Hepatocyte (in vitro differentiated cells): ENCODE data around the gene LAMA3. TPM values are rescaled to one million over a fixed set of nuclear protein-coding genes. Genes with fewer than 3 reads are reported as not detected.
A peak's percentile ranks its signal among the peaks of the same experiment; 100 is the strongest.

Source experiments
- DNase-seq: peaks from one replicate; pipeline ENCODE4 v3.0.0-alpha.2; 2016; ENCODE audit warnings: low spot score
- H2AFZ ChIP-seq: fragments of 200-600 bp; sonication (generic); 2 replicates; pipeline ENCODE4 v1.6.0; 2016; ENCODE audit warnings: antibody characterized with exemption, mild to moderate bottlenecking
- H3K27ac ChIP-seq: fragments of 200-600 bp; sonication (generic); 2 replicates; pipeline ENCODE4 v1.5.1; 2016; ENCODE audit warnings: mild to moderate bottlenecking
- H3K27me3 ChIP-seq: fragments of 200-600 bp; sonication (generic); 2 replicates; pipeline ENCODE4 v1.6.1; 2016
- H3K36me3 ChIP-seq: fragments of 200-600 bp; sonication (generic); replicated peaks from 2 replicates; pipeline ENCODE4 v1.5.1; 2016; ENCODE audit warnings: low read depth; ENCODE audit not compliant: insufficient read depth
- H3K4me1 ChIP-seq: fragments of 200-600 bp; sonication (generic); 2 replicates; pipeline ENCODE4 v1.5.1; 2016; ENCODE audit warnings: mild to moderate bottlenecking, moderate library complexity; ENCODE audit not compliant: insufficient read depth
- H3K4me2 ChIP-seq: fragments of 200-600 bp; sonication (generic); 2 replicates; pipeline ENCODE4 v1.6.0; 2016
- H3K4me3 ChIP-seq: fragments of 200-600 bp; sonication (generic); 2 replicates; pipeline ENCODE4 v1.5.1; 2016; ENCODE audit warnings: mild to moderate bottlenecking
- H3K79me2 ChIP-seq: fragments of 200-600 bp; sonication (generic); 2 replicates; pipeline ENCODE4 v1.6.0; 2017; ENCODE audit warnings: mild to moderate bottlenecking
- H3K9me2 ChIP-seq: fragments of 200-600 bp; sonication (generic); replicated peaks from 2 replicates; pipeline ENCODE4 v1.6.0; 2017; ENCODE audit warnings: mild to moderate bottlenecking; ENCODE audit not compliant: insufficient read depth
- H3K9me3 ChIP-seq: fragments of 200-600 bp; sonication (generic); 2 replicates; pipeline ENCODE4 v1.5.1; 2016; ENCODE audit warnings: low read depth, mild to moderate bottlenecking
- H4K20me1 ChIP-seq: fragments of 200-600 bp; sonication (generic); 2 replicates; pipeline ENCODE4 v1.6.0; 2016; ENCODE audit warnings: mild to moderate bottlenecking; ENCODE audit not compliant: insufficient read depth, poor library complexity, severe bottlenecking
- EZH2 ChIP-seq: fragments of 200-600 bp; sonication (generic); IDR thresholded peaks from 2 replicates; pipeline ENCODE4 v1.6.1; 2016; ENCODE audit warnings: antibody characterized with exemption, mild to moderate bottlenecking, borderline replicate concordance
- EZH2phosphoT487 ChIP-seq: fragments of 200-600 bp; sonication (generic); IDR thresholded peaks from one replicate; pipeline ENCODE4 v1.6.1; 2018; ENCODE audit warnings: antibody characterized with exemption, mild to moderate bottlenecking, low read depth, moderate library complexity; ENCODE audit not compliant: unreplicated experiment, severe bottlenecking
- WGBS: methylation state at CpG from one replicate; pipeline ENCODE4 v1.1.6; 2016; ENCODE audit warnings: low lambda C conversion rate; ENCODE audit errors: missing lambda C conversion rate; 5-methylcytosine and 5-hydroxymethylcytosine counted together
- polyA plus RNA-seq: library from polyadenylated mRNA; unstranded; fragments of >200 nt; fragmentation: Nextera tagmentation; extraction: Ambion mirVana; gene quantifications from 2 replicates; pipeline ENCODE4 v1.2.1, GENCODE V29; 2016
- total RNA-seq: library from RNA; depleted of rRNA; stranded (reverse); fragments of >200 nt; gene quantifications from 2 replicates; pipeline ENCODE4 v1.2.3, GENCODE V29; 2014
- TF ChIP-seq, protein P1 (sequence below): fragments of 200-600 bp; sonication (generic); IDR thresholded peaks from 2 replicates; pipeline ENCODE4 v1.5.1; 2016; ENCODE audit warnings: antibody characterized with exemption, mild to moderate bottlenecking; ENCODE audit not compliant: poor library complexity

Gene LAMA3
- total and polyA plus RNA-seq, 2 experiments from 2014 or later = 29.9 to 52.1 TPM

DNA sequence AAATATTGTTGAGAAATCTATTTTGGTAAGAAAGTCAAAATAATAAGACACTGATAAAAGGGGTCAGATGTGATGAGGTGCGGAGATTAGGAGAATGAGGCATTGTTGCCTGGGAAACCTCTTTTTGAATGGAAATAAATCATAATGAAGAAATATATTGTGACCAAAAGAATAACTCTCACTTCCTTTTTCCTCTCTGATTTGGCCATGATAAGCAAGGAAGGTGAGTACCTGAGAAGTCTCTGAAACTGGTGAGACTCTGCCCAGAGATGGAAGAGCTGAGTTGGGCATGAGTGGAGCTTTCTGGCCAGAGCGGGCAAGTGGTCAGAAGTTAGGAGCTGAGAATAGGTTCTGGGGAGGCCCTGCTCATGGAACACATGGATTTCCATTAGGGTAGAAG lies 11.8 kb downstream of the LAMA3 start:
- 68% methylated on average over 2 of the region's 2 CpGs for WGBS
- no peaks in the 10 kb centered on the region for H3K27me3 ChIP-seq
- H3K27ac ChIP-seq = no peak overlapping the region
- no peaks in the 10 kb centered on the region for H4K20me1 ChIP-seq
- peaks cover 3% of the 10 kb centered on the region for H3K79me2 ChIP-seq
- no peak overlapping the region for H2AFZ ChIP-seq
- H3K9me3 ChIP-seq = no peaks in the 10 kb centered on the region
- no peak overlapping the region for H3K4me2 ChIP-seq
- peaks cover 1% of the 10 kb centered on the region for H3K4me1 ChIP-seq
- no peak overlapping the region for H3K4me3 ChIP-seq
- no peaks in the 10 kb centered on the region for H3K36me3 ChIP-seq
- TF ChIP-seq EZH2phosphoT487 = no peak
- TF ChIP-seq, protein P1, sequence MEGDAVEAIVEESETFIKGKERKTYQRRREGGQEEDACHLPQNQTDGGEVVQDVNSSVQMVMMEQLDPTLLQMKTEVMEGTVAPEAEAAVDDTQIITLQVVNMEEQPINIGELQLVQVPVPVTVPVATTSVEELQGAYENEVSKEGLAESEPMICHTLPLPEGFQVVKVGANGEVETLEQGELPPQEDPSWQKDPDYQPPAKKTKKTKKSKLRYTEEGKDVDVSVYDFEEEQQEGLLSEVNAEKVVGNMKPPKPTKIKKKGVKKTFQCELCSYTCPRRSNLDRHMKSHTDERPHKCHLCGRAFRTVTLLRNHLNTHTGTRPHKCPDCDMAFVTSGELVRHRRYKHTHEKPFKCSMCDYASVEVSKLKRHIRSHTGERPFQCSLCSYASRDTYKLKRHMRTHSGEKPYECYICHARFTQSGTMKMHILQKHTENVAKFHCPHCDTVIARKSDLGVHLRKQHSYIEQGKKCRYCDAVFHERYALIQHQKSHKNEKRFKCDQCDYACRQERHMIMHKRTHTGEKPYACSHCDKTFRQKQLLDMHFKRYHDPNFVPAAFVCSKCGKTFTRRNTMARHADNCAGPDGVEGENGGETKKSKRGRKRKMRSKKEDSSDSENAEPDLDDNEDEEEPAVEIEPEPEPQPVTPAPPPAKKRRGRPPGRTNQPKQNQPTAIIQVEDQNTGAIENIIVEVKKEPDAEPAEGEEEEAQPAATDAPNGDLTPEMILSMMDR = no peak
- TF ChIP-seq EZH2 = no peak
- DNase-seq = no peak
- H3K9me2 ChIP-seq = no peaks in the 10 kb centered on the region

DNA sequence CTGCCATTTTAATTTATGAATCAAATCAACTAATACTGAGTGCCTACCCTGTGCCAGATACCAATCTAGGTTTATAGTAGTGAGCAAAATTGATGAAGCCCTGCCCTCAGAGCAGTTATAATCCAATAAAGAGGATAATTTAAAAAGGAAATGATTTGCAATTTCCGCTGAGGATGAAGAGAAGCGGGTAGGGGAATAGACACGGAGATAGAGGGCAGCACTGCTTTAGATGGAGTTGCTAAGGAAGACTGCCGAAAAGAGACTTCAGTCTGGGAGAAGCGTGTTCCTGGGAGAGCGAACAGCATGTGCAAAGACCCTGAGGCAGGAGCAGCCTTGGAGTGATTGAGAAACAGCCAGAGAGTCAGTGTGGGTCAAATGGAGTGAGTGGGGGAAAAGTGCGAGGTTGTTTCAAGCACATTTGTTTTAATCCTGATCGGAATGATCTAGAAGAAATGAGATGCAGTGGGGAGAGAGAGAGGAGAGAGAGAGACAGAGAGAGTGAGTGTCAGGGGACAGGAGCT lies 12.4 kb downstream of the LAMA3 start:
- no peak for TF ChIP-seq EZH2phosphoT487
- Histone ChIP-seq H3K4me1 (no peaks in the 10 kb centered on the region), H2AFZ (no peak overlapping the region), H3K4me3 (no peak overlapping the region), H3K27me3 (no peaks in the 10 kb centered on the region), H3K79me2 (peaks cover 3% of the 10 kb centered on the region), H3K27ac (no peak overlapping the region), H3K36me3 (no peaks in the 10 kb centered on the region), H4K20me1 (no peaks in the 10 kb centered on the region), H3K4me2 (no peak overlapping the region), H3K9me2 (no peaks in the 10 kb centered on the region), H3K9me3 (no peaks in the 10 kb centered on the region)
- 88% methylated on average over 8 of the region's 8 CpGs for WGBS
- no peak for DNase-seq

DNA sequence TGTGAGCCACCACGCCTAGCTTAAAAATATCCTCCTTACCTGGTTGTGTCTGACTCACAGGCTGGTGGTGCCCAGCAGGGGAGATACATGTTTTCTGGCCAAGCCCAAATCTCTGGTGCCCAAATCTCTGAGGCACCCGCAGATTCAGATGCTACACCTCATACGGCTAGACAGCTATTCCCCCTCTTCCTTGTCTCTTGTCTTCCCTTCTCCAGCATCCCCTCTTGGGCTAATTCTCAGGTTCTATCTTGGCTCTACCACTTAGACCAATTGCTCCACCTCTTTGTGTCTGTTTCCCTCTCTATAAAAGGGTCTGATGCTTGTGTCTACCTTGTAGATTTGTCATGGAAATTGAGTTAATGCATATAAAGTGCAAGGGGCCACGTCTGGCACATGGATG lies 13.4 kb downstream of the LAMA3 start:
- Histone ChIP-seq H2AFZ (no peak overlapping the region), H4K20me1 (no peaks in the 10 kb centered on the region), H3K79me2 (peaks cover 3% of the 10 kb centered on the region), H3K4me2 (no peak overlapping the region), H3K36me3 (no peaks in the 10 kb centered on the region), H3K9me3 (no peaks in the 10 kb centered on the region), H3K27ac (no peak overlapping the region), H3K27me3 (no peaks in the 10 kb centered on the region), H3K4me1 (no peaks in the 10 kb centered on the region), H3K4me3 (no peak overlapping the region), H3K9me2 (no peaks in the 10 kb centered on the region)
- DNase-seq = no peak
- TF ChIP-seq, protein P1 = no peak
- TF ChIP-seq EZH2phosphoT487 = no peak
- TF ChIP-seq EZH2 = no peak
- WGBS = 90% methylated on average over 4 of the region's 4 CpGs

DNA sequence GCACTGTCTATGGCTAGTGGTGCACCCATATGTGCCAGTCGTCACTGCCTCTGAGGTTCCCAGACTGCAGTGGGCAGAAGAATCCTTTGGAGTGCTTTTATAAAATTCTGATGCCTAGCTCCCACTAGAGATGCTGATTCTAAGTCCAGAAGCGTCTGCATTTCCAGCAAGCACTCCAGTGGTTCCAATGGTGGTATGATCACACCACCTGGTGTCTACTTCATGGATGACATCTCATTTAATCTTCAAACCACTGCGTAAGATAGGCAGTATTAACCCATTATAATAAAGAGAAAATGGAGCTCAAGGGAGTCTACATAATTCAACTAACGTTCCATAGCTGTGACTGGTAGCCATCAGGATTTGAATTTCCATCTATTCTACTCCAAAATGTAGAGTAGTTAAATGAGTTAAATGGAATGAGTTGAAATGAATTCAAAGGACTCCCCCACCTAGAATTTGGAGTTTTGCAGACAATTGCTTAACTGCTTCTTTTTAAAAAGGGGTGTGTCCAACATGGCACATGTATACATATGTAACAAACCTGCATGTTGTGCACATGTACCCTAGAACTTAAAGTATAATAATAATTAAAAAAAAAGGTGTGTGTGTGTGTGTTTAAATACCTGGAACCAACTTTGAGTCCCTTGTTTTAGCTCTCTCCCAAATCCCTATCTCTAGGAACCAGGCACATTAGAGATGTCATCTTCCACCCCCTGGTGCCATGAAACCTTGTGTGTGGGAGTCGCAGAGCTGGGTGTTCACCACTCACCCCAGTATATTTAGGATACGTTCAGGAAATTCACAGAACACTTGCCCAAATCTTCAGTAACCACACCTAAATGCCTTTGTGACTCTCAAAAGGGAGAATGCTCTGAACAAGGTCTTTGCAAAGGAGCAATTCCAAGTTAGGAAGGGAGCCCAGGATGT lies 14.1 kb downstream of the LAMA3 start:
- Histone ChIP-seq H3K9me3 (no peaks in the 10 kb centered on the region), H3K79me2 (peaks cover 3% of the 10 kb centered on the region), H3K4me1 (no peaks in the 10 kb centered on the region), H3K27ac (no peak overlapping the region), H3K9me2 (no peaks in the 10 kb centered on the region), H4K20me1 (no peaks in the 10 kb centered on the region), H2AFZ (no peak overlapping the region), H3K27me3 (no peaks in the 10 kb centered on the region), H3K4me3 (no peak overlapping the region), H3K36me3 (no peaks in the 10 kb centered on the region), H3K4me2 (no peak overlapping the region)
- TF ChIP-seq EZH2 = no peak
- TF ChIP-seq, protein P1 = peak; percentile 53
- peak; percentile 65 for DNase-seq
- WGBS = 57% methylated on average over 6 of the region's 6 CpGs
